Kidney glomerular epithelial cell (primary cell): ENCODE data around the gene RADIL.

Experiments used
- DNase-seq: peaks from one replicate; lab custom pipeline; 2025; lab: John Stamatoyannopoulos, UW

Gene RADIL

GRCh38 chr7:4851459-4852422 lies 31.8 kb downstream of the RADIL start:
- no peak for DNase-seq

GRCh38 chr7:4850262-4850795 lies 33.2 kb downstream of the RADIL start:
- DNase-seq: no peak

DNA sequence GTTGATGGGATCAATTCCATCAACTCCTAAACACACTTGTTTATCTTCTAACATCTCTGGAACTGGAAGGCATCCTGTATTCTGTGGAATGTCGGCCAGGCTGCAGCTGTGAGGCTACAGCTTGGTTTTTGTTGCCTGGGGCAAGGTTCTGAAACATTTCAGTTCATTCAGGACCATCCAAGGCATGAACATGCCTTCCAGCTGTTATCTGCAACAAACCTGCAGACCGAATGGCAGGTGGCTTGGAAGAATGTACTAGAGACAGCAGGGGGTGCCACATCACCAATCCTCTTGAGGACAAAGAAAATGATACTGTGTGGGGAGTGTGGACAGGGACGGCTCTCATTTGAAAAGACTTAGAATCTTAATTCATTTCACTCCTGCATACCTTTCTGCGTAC lies 34.1 kb downstream of the RADIL start:
- DNase-seq: peak; percentile 19

DNA sequence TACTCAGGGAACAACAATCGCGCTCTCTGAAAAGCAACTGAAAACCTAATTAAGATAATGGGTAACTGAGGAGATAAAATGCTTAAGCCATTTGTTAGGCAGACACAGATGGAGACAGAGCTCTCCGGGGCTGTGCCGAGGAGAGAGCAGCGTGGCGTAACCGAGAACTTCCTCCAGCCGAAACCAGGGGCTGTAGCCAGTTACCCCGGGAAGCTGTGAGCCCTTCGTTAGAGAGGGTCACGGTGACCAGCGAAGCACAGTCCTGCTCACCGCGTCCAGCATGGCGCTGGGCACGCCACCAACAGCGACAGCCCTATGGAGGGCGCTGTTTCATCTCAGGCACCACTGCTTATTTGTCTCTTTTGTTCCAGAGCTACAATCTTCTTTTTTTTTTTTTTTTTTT lies 37.8 kb downstream of the RADIL start:
- DNase-seq: no peak

- DNase-seq: peak; percentile 1
These were observed 41.0 kb downstream of the RADIL start for GRCh38 chr7:4842319-4843064.

DNA sequence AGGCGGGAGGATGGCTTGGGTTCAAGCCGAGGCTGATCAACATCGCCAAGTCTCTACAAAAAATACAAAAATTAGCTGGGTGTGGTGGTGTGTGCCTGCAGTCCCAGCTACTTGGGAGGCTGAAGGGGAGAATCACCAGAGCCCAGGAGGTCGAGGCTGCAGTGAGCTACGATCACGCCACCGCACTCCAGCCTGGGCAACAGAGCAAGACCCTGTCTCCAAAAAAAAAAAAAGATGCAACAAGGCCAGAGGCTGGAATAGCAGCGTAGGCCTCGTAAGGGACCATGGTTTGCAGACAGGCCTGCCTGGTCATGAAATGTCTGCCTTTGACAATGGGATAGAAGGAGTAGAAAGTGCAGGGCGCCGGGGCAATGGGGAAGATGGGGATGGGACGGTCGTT lies 41.7 kb downstream of the RADIL start:
- DNase-seq: no peak

GRCh38 chr7:4841007-4841784 lies 42.3 kb downstream of the RADIL start:
- no peak for DNase-seq

GRCh38 chr7:4840079-4840501 lies 43.4 kb downstream of the RADIL start:
- DNase-seq: no peak

GRCh38 chr7:4838626-4839334 lies 44.7 kb downstream of the RADIL start:
- DNase-seq: no peak

DNA sequence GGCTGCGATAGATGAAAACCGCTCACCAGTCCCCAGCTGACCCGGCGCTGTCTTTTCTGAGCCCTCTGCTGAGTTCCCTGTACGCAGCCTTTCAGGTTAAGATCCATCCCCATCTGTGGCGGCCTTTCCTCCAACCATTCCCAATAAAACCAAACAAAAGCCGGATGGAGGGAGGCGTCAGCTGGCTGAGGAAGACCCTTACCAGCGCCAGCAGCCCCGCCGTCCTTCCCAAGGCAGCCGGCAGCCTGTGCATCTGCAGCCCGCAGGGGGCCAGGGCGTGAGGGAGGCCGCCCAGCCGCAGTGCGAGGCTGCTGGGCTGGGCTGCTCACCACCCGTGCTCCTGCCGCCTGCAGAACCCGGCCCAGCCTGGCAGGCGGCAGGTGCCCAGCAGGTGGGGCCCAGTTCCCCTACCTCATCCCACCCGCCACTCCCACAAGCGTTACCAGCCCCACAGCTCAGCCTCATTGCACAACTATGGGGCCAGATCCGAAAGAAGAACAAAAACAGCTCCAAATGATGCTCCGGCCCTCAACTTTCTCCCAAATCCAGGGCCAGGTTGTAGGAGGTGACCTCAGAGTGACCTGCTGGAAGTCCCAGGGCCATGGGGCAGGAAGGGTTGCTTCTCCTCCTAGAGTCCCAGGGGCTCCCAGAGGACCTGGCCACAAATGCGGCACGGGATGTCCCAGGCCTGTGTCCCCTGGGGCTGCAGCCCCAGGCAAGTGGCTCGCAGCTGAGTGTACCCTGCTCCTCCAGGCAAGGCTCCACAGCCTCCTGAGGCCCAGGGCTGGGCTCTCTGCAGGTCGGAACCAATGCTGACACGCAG lies 45.5 kb downstream of the RADIL start:
- DNase-seq: no peak

DNA sequence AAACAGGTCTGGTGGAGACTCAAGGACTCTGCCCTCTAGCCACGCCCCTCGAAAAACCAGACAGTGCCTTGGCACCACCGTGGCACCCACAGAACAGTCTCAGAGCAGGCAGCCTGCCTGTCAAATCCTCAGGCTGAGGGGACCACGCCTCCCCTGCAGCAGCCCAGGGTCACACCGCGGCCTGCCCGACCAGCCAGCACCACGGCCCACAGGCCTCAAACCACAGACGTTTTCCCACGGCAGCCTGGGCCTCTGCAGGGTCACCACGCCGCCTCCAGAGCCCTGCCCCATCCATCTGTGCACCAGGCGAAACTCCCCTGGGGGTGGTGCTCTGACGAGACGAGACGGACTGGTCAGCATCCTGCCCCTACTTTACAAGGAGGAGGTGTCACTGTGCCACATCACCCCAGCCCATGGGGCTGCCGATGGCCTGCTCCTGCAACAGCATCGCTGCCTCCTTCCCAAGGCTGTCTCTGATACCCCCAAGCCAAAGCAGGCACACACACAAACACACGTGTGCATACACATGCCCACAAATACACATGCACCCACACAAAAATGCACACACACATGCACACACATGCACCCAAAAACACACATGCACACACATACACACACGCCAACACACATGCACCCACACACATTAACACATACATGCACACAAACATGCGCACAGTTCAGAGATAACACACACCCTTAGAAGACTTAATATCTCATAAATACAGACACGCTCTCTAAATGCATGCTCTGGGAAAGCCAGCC lies 46.3 kb downstream of the RADIL start:
- DNase-seq: no peak

- no peak for DNase-seq
These were observed 47.3 kb downstream of the RADIL start for GRCh38 chr7:4836206-4836661.

DNA sequence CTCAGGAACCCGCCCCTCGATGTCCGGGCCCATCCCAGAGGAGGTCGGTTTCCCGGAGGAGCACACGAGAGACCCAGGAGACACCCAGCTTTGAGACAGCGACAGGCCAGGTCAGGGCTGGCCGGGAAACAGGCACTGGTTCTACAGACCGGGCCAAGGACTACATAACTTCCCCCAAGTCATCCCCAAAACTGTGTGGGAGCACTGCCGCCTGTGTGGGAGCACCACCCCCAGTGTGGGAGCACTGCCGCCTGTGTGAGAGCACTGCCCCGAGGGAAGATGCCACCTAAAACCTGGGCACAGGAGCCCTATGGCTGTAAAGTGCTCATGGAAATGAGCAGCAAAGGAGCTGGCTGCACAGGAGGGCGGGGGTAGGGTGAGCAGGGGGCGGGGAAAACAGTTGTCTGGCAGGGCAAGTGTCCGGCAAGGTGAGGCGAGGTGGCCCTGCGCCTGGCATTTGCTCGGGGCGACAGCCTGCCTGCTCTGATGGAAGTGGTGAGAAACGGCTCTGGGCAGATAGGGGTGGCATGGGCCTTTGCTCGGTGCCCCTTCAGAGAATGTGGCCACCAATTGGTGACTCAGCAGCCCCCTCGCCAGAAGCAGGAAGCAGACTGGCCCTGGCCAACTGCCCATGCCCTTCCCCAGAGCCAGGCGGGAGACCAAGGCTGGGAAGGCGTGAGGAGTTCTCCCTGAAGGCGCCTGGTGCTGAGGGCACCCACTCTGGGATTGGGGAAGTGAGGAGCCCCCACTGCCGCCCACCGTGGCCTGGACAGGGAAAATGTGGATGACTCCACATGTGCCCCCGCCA lies 47.9 kb downstream of the RADIL start:
- no peak for DNase-seq

DNA sequence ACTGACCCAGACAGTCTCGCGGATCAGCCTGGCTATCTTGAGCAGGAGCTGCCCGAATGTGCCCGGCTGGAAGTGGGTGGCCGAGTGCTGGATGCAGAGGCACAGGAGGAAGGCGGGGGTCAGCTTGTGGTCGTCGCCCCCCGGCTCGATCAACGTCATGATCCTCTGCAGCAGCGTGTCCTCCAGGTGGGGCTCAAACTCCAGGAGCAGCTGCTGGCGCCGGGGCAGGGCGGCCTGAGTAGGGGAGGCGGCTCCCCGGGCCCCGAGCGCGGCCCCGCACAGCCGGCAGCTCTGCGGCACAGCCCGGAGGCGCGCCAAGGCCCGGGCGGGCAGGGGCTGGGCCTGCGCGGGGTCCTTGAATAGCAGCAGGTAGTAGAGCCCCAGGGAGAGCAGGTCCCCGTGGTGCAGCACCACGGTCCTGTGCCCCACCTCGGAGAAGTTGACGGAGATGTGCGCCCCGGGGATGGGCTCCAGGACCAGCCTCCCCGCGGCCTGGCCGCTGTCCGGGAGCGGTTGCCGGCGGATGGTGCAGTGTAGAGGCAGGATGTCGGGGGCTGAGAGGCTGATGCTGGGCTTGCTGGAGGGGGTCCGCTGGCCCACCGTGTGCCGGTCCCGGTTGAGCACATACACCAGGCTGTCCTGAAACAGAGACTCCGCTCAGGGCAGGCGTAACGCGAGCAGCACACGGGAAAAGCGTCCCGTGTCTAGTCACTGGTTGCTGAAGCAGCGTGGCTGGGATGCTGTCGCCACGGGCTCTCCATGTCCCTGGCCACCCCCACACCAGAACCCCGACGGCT lies 48.7 kb downstream of the RADIL start:
- DNase-seq: no peak

DNA sequence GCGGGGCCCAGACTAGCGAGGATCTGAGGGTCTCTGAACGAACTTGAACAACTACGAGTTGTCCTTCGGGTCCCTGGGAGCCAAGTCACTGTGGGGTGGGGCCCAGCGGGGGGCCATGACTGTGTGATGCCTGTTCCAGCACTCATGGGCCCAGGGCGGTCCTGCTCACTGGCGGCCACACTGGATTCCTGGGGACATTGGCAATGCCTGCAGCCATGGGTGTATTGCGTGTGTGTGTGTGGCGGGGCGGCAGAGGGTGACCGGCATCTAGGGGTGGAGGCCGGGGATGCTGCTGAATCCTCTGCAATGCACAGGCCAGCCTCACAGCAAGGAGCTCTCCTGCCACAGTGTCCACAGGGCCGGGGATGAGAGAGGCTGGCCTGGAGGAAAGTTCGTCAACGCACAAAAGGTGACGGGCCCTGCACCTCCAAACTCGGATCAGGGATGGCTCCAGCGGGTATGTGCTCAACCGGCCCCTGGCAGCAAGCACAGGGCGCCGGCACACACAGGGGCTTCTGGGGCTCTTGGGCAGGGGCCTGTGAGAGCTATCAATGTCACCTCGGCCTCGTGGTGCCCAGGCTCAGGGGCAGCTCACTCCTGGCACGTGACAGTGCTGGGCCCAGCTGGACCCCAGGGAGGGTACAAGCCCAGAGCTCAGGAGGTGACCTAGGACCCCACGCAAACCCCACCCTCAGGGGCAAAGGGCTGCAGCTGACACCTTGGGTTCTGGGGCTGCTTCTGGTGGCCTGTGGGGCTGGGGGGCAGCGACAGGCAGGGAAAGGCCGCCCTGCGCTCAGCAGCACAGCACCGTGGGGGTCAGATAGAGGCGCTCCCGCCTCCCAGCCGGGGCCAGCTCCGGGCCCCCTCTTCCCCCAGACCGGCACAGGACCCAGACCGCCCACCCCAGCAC lies 49.6 kb downstream of the RADIL start:
- DNase-seq: no peak

DNA sequence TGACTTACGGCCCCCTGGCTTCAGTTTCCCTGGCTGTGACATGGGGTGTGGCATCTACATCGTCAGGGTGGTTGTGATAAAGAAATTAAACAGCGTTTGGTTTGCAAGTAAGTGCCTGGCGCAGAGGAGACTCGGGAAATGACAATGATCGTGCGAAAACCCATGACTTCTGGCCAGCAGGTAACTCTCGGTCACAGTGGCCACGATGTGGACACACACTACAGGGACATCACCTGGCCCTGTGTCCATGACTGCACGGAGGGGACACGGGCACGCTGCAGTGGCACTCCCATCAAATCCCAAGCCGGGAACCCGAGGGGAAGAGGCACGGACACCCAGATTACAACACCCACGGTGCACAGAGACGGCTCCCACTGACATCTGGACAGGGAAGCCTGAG lies 50.3 kb downstream of the RADIL start:
- no peak for DNase-seq

DNA sequence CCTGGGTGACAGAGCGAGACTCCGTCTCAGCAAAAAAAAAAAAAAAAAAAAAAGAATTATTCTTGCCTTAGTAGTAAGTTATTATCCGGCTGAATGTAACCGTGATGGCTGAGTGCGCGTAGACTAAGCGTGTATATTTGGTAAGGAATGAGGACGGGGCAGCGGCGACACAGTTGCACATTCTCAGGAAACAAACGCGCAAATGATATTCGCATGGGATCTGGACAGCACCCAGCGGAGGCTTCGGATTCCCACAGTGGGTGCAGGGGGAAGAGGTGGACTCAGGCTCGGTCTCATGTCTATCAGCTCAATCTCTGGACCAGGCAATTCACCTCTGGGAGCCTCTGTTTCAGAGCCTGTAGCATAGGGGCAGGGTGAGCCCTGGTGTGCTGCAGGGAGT lies 50.8 kb downstream of the RADIL start:
- no peak for DNase-seq
